Endodermal cell (in vitro differentiated cells): Measurements from ENCODE around the gene ARV1. TPM values are rescaled to one million over a fixed set of nuclear protein-coding genes. Genes with fewer than 3 reads are reported as not detected.

ENCODE experiments used
- DNase-seq: peaks from one replicate; pipeline ENCODE4 v3.0.0-alpha.2; 2017
- H3K27ac ChIP-seq: 2 replicates; pipeline ENCODE4 v1.5.1; 2013; ENCODE audit warnings: mild to moderate bottlenecking, low read depth, low read length, moderate library complexity
- H3K27me3 ChIP-seq: 2 replicates; pipeline ENCODE4 v1.6.1; 2013; ENCODE audit warnings: mild to moderate bottlenecking, low read length, moderate library complexity; ENCODE audit not compliant: insufficient read depth, control insufficient read depth, poor library complexity, severe bottlenecking
- H3K36me3 ChIP-seq: 2 replicates; pipeline ENCODE4 v1.7.0; 2013; ENCODE audit warnings: mild to moderate bottlenecking, low read length, moderate library complexity; ENCODE audit not compliant: control insufficient read depth, insufficient read depth
- H3K4me1 ChIP-seq: one replicate; pipeline ENCODE4 v1.7.0; 2013; ENCODE audit warnings: low read length; ENCODE audit not compliant: control insufficient read depth, insufficient read depth
- H3K4me3 ChIP-seq: 2 replicates; pipeline ENCODE4 v1.5.1; 2013; ENCODE audit warnings: mild to moderate bottlenecking, low read length, moderate library complexity
- H3K9ac ChIP-seq: 2 replicates; pipeline ENCODE4 v1.6.1; 2013; ENCODE audit warnings: mild to moderate bottlenecking, low read length, moderate library complexity; ENCODE audit not compliant: poor library complexity, severe bottlenecking; ENCODE audit errors: extremely low read depth
- H3K9me3 ChIP-seq: 2 replicates; pipeline ENCODE4 v1.6.1; 2013; ENCODE audit warnings: mild to moderate bottlenecking, low read length, moderate library complexity; ENCODE audit not compliant: control insufficient read depth
- H3K27ac Mint-ChIP-seq: 2 replicates; pipeline ENCODE4 v1.8.0; 2020; ENCODE audit warnings: mixed read lengths
- H3K27me3 Mint-ChIP-seq: 2 replicates; pipeline ENCODE4 v1.8.0; 2021; ENCODE audit warnings: mild to moderate bottlenecking, mixed read lengths; ENCODE audit not compliant: insufficient read depth
- H3K36me3 Mint-ChIP-seq: 2 replicates; pipeline ENCODE4 v1.8.0; 2020; ENCODE audit warnings: low read depth, mixed read lengths
- H3K4me1 Mint-ChIP-seq: 2 replicates; pipeline ENCODE4 v1.8.0; 2020; ENCODE audit warnings: mixed read lengths
- H3K4me3 Mint-ChIP-seq: 2 replicates; pipeline ENCODE4 v1.8.0; 2020; ENCODE audit warnings: mild to moderate bottlenecking, moderate library complexity, mixed read lengths
- H3K9me3 Mint-ChIP-seq: 2 replicates; pipeline ENCODE4 v1.8.0; 2020; ENCODE audit warnings: mild to moderate bottlenecking, mixed read lengths
- WGBS, 2 experiments: methylation state at CpG; one replicate each; pipeline versions ENCODE4 v1.1.5 to v1.1.7; 2013; ENCODE audit warnings: missing lambda C conversion rate in 2 of 2, mixed read lengths in 1 of 2; ENCODE audit not compliant: insufficient coverage in 1 of 2, insufficient read length in 1 of 2; 5-methylcytosine and 5-hydroxymethylcytosine counted together
- total RNA-seq, 2 donors: library from RNA; stranded (reverse); fragmentation: NEBNext Ultra II Directional in 1 of 2; extraction: Animal tissue kit (Norgen Biotek cat#: 25700) in 1 of 2; gene quantifications; 2 replicates in 1 of 2; 3 replicates in 1 of 2; pipeline ENCODE4 v1.2.1, GENCODE V29; 2021
- TF ChIP-seq, protein P1 (sequence below): fragments of 200-600 bp; sonication (generic); conservative IDR thresholded peaks from 2 replicates; pipeline ENCODE4 v1.5.0; 2021; ENCODE audit warnings: antibody characterized with exemption, mild to moderate bottlenecking

ARV1 gene
- total RNA-seq, 2 donors from 2014 or later = 8.4 to 12.5 TPM

DNA sequence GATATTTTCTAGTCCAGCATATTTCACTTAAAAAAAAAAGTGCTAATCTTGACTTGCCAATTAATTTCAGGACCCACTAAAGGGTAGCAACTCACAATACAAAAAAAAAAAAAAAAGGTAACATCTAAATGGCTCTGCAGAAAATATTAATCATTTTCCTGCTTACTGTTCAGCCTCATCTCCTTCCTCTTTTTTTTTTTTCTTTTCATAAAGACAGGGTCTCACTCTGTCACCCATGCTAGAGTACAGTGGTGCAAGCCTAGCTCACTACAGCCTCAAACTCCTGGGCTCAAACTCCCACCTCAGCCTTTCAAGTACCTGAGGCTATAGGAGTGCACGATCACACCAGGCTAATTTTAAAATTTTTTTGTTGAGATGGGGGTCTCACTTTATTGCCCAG is 30.6 kb upstream of the ARV1 start:
- H3K9me3 ChIP-seq = no peaks in the 10 kb centered on the region
- no peak for DNase-seq
- TF ChIP-seq, protein P1, sequence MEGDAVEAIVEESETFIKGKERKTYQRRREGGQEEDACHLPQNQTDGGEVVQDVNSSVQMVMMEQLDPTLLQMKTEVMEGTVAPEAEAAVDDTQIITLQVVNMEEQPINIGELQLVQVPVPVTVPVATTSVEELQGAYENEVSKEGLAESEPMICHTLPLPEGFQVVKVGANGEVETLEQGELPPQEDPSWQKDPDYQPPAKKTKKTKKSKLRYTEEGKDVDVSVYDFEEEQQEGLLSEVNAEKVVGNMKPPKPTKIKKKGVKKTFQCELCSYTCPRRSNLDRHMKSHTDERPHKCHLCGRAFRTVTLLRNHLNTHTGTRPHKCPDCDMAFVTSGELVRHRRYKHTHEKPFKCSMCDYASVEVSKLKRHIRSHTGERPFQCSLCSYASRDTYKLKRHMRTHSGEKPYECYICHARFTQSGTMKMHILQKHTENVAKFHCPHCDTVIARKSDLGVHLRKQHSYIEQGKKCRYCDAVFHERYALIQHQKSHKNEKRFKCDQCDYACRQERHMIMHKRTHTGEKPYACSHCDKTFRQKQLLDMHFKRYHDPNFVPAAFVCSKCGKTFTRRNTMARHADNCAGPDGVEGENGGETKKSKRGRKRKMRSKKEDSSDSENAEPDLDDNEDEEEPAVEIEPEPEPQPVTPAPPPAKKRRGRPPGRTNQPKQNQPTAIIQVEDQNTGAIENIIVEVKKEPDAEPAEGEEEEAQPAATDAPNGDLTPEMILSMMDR = no peak
- no peak overlapping the region for H3K9ac ChIP-seq
- H3K9me3 Mint-ChIP-seq = no peaks in the 10 kb centered on the region
- WGBS, 2 experiments = 100% methylated on average over 1 of the region's 1 CpG; no CpG with 5 or more reads in 1 of the 2 experiments
- H3K4me3 ChIP-seq = no peak overlapping the region
- no peaks in the 10 kb centered on the region for H3K27me3 ChIP-seq
- no peaks in the 10 kb centered on the region for H3K27me3 Mint-ChIP-seq
- H3K36me3 Mint-ChIP-seq = peaks cover 1% of the 10 kb centered on the region
- peaks cover 6% of the 10 kb centered on the region for H3K36me3 ChIP-seq
- H3K27ac Mint-ChIP-seq = no peak overlapping the region
- H3K4me3 Mint-ChIP-seq = no peak overlapping the region
- no peak overlapping the region for H3K27ac ChIP-seq
- H3K4me1 ChIP-seq = no peaks in the 10 kb centered on the region
- no peaks in the 10 kb centered on the region for H3K4me1 Mint-ChIP-seq

DNA sequence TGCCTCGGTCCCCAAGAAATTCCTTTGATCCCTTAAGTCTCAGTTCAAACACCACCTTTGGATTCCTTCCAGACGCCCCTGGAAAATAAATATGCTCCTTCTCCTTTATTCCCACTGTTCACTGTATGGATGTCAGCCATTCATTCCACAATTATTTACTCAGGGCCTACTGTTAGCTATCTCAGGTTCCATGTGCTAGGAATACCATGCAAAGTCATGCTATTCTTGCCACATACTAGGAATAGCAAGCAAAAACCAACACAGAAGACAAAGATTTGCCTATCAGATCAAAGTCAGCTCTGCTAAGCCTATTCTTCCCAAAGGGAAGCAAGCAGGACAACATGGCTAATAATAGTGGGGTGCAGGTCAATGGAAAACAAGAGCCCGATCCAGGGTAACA is 30.0 kb upstream of the ARV1 start:
- Histone ChIP-seq H3K36me3 (peaks cover 6% of the 10 kb centered on the region), H3K27ac (no peak overlapping the region), H3K9me3 (no peaks in the 10 kb centered on the region), H3K4me3 (no peak overlapping the region), H3K4me1 (no peaks in the 10 kb centered on the region), H3K9ac (no peak overlapping the region), H3K27me3 (no peaks in the 10 kb centered on the region)
- no peaks in the 10 kb centered on the region for H3K27me3 Mint-ChIP-seq
- H3K4me1 Mint-ChIP-seq = no peaks in the 10 kb centered on the region
- WGBS, 2 experiments = 87 to 95% methylated on average over 2 to 3 of the region's 3 CpGs
- H3K9me3 Mint-ChIP-seq = no peaks in the 10 kb centered on the region
- peaks cover 1% of the 10 kb centered on the region for H3K36me3 Mint-ChIP-seq
- no peak overlapping the region for H3K27ac Mint-ChIP-seq
- no peak overlapping the region for H3K4me3 Mint-ChIP-seq
- no peak for DNase-seq
- TF ChIP-seq, protein P1 = no peak

DNA sequence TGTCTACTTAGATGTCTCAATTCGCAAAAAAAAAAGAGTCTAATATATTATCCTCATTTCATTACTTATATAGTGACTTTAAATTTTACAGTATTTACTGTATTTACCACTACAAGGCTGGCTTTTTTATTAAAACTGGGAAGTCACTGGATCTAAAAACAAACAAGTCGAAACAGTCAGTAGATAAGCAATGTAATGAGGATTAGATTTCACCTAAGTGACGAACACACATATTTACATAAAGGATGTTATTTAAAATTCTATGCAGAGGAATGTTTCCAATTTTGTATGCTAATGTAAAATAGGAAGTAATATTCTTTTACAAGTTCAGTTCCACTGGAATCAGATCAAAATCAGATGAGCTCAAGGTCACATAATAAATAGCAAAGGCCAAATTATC is 28.5 kb upstream of the ARV1 start:
- Histone ChIP-seq H3K36me3 (no peaks in the 10 kb centered on the region), H3K27ac (no peak overlapping the region), H3K4me1 (no peaks in the 10 kb centered on the region), H3K9ac (no peak overlapping the region), H3K9me3 (no peaks in the 10 kb centered on the region), H3K4me3 (no peak overlapping the region), H3K27me3 (no peaks in the 10 kb centered on the region)
- 45% methylated on average over 2 of the region's 3 CpGs; no CpG with 5 or more reads in 1 of the 2 experiments for WGBS, 2 experiments
- Mint-ChIP-seq H3K27me3 (no peaks in the 10 kb centered on the region), H3K4me1 (no peaks in the 10 kb centered on the region), H3K27ac (no peak overlapping the region), H3K4me3 (no peak overlapping the region), H3K36me3 (no peaks in the 10 kb centered on the region), H3K9me3 (no peaks in the 10 kb centered on the region)
- no peak for DNase-seq
- TF ChIP-seq, protein P1 = no peak
